Keratinocyte (primary cell): Measurements from ENCODE around the gene PGAP3. TPM values are rescaled to one million over a fixed set of nuclear protein-coding genes. Genes with fewer than 3 reads are reported as not detected.

Experiments
- DNase-seq: peaks from one replicate; pipeline ENCODE4 v3.0.0-alpha.2; 2011; ENCODE audit warnings: low read depth, missing footprints, low spot score
- FAIRE-seq: peaks from 2 replicates; lab custom pipeline; 2011; peaks lifted over from hg19 to GRCh38; lab: Jason Lieb, UNC
- H2AFZ ChIP-seq: 2 replicates; pipeline ENCODE4 v1.6.0; 2012; ENCODE audit warnings: low read length, control low read depth, inconsistent platforms; ENCODE audit not compliant: control insufficient read depth
- H3K27ac ChIP-seq: 2 replicates; pipeline ENCODE4 v1.5.1; 2011; ENCODE audit warnings: low read length; ENCODE audit not compliant: control insufficient read depth, insufficient read depth
- H3K27me3 ChIP-seq: 3 replicates; pipeline ENCODE4 v1.6.0; 2011; ENCODE audit warnings: low read length; ENCODE audit not compliant: control insufficient read depth, insufficient read depth; ENCODE audit errors: extremely low read depth
- H3K36me3 ChIP-seq, 2 experiments: 2 replicates in 1 of 2; 3 replicates in 1 of 2; pipeline ENCODE4 v1.5.1; 2011; ENCODE audit warnings: low read length in 2 of 2, mild to moderate bottlenecking in 1 of 2; ENCODE audit not compliant: control insufficient read depth in 2 of 2, insufficient read depth in 2 of 2; ENCODE audit errors: extremely low read depth in 1 of 2
- H3K4me1 ChIP-seq: 3 replicates; pipeline ENCODE4 v1.5.1; 2011; ENCODE audit warnings: low read length; ENCODE audit not compliant: control insufficient read depth, insufficient read depth; ENCODE audit errors: extremely low read depth
- H3K4me2 ChIP-seq: 3 replicates; pipeline ENCODE4 v1.6.0; 2011; ENCODE audit warnings: low read depth, low read length; ENCODE audit not compliant: control insufficient read depth, insufficient read depth; ENCODE audit errors: extremely low read depth
- H3K4me3 ChIP-seq, 3 experiments: fragments of 200-600 bp in 1 of 3; sonication (generic) in 1 of 3; 2 replicates in 2 of 3; 3 replicates in 1 of 3; pipeline ENCODE4 v1.5.1; 2011 to 2016; ENCODE audit warnings: low read length in 3 of 3, mild to moderate bottlenecking in 3 of 3, control low read depth in 2 of 3, inconsistent platforms in 1 of 3, low read depth in 1 of 3, mixed read lengths in 1 of 3, mixed run types in 1 of 3, moderate library complexity in 1 of 3; ENCODE audit not compliant: control insufficient read depth in 2 of 3, insufficient read depth in 2 of 3; ENCODE audit errors: extremely low read depth in 1 of 3
- H3K79me2 ChIP-seq: 2 replicates; pipeline ENCODE4 v1.6.0; 2012; ENCODE audit warnings: low read length; ENCODE audit not compliant: control insufficient read depth, insufficient read depth
- H3K9ac ChIP-seq: 3 replicates; pipeline ENCODE4 v1.6.0; 2011; ENCODE audit warnings: low read length; ENCODE audit not compliant: control insufficient read depth, insufficient read depth; ENCODE audit errors: extremely low read depth
- H3K9me1 ChIP-seq: 3 replicates; pipeline ENCODE4 v1.6.0; 2011; ENCODE audit warnings: low read length; ENCODE audit not compliant: control insufficient read depth, insufficient read depth; ENCODE audit errors: extremely low read depth
- H3K9me3 ChIP-seq: 2 replicates; pipeline ENCODE4 v1.5.1; 2012; ENCODE audit warnings: low read depth, low read length; ENCODE audit not compliant: control insufficient read depth
- H4K20me1 ChIP-seq: 3 replicates; pipeline ENCODE4 v1.6.0; 2011; ENCODE audit warnings: low read length; ENCODE audit not compliant: control insufficient read depth, insufficient read depth; ENCODE audit errors: extremely low read depth
- EZH2 ChIP-seq: IDR thresholded peaks from one replicate; pipeline ENCODE4 v1.6.1; 2012; ENCODE audit warnings: inconsistent platforms, mild to moderate bottlenecking, low read length, moderate library complexity
- dilution Hi-C: fragments of 300-500 bp; cut with MboI; formaldehyde crosslinking; loops from one replicate; pipeline ENCODE4 v1.7.0; 2020; ENCODE audit warnings: low sequenced_read_pairs; ENCODE audit not compliant: extremely low pct_ligation_motif_present
- polyA plus RNA-seq, 5 experiments: library from polyadenylated mRNA; depleted of rRNA in 3 of 5; stranded (reverse) in 3 of 5; stranded (forward) in 1 of 5; unstranded in 1 of 5; fragments of >200 nt; gene quantifications; 1 replicate in 1 of 5; 2 replicates in 3 of 5; 3 replicates in 1 of 5; pipeline versions ENCODE4 v1.2.1 to v1.2.3, GENCODE V29; 2011 to 2012; ENCODE audit warnings: missing spikeins in 2 of 5, low read depth in 1 of 5, low replicate concordance in 1 of 5
- TF ChIP-seq, protein P1 (sequence below), 3 experiments: IDR thresholded peaks in 1 of 3; conservative IDR thresholded peaks in 1 of 3; optimal IDR thresholded peaks in 1 of 3; 2 replicates in 2 of 3; 3 replicates in 1 of 3; pipeline versions ENCODE3 to v1.5.1; 2011; ENCODE audit warnings: low read length in 3 of 3, mild to moderate bottlenecking in 3 of 3, moderate library complexity in 2 of 3, control low read depth in 1 of 3, inconsistent platforms in 1 of 3; ENCODE audit not compliant: insufficient read depth in 2 of 3; ENCODE audit errors: extremely low read depth in 1 of 3

The PGAP3 gene
- polyA plus RNA-seq, 1 donor (not counting 4 experiments of a cell fraction or from before 2014, with no cell fraction given) = 5.6 TPM

DNA sequence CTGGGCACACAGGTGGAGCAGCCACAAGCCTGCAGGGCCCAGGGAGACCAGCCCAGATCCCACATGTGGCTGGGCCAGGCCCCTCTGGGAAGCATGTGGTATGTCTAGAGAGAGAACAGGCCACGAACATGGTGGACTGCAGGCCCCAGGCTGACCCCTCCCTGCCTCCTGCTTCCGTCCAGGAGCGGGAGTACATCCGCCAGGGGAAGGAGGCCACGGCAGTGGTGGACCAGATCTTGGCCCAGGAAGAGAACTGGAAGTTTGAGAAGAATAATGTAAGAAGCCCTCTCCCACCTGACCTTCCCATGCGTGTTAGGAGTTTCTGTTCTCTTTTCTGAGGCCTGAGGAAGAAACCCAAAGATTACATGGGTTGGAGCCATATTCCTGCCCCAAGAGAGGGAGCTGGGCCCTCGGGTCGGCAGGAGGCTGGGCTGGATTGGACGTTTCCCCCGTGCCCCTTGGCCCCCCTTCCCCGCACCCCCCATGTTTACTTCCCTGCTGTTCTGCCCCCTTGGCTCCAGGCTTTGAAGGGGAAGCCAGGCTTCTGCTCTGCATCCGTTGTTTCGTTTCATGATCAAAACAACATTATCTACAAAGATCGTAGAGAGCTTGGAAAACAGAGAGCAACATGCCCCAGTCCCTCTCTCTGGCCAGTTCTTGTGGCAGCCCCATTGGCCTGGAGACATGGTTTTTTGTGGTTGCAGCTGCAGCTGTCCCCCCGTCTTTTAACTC is 28.4 kb downstream of the PGAP3 start:
- H2AFZ ChIP-seq = no peak overlapping the region
- peaks cover 5% of the 10 kb centered on the region for H3K4me1 ChIP-seq
- no peak for TF ChIP-seq EZH2
- TF ChIP-seq, protein P1, sequence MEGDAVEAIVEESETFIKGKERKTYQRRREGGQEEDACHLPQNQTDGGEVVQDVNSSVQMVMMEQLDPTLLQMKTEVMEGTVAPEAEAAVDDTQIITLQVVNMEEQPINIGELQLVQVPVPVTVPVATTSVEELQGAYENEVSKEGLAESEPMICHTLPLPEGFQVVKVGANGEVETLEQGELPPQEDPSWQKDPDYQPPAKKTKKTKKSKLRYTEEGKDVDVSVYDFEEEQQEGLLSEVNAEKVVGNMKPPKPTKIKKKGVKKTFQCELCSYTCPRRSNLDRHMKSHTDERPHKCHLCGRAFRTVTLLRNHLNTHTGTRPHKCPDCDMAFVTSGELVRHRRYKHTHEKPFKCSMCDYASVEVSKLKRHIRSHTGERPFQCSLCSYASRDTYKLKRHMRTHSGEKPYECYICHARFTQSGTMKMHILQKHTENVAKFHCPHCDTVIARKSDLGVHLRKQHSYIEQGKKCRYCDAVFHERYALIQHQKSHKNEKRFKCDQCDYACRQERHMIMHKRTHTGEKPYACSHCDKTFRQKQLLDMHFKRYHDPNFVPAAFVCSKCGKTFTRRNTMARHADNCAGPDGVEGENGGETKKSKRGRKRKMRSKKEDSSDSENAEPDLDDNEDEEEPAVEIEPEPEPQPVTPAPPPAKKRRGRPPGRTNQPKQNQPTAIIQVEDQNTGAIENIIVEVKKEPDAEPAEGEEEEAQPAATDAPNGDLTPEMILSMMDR (optimal IDR thresholded peaks at IDR 0.05 in 1 of 3, IDR thresholded peaks at IDR 0.05 in 1 of 3, conservative IDR thresholded peaks at IDR 0.05 in 1 of 3; ENCODE audit: extremely low read depth in 1 of 3, insufficient read depth in 2 of 3, low read length in 3 of 3) = no peak
- dilution Hi-C loops = no loop called here
- no peaks in the 10 kb centered on the region for H3K9me3 ChIP-seq
- no peak for DNase-seq
- no peak for FAIRE-seq
- H3K9ac ChIP-seq = no peak overlapping the region
- no peaks in the 10 kb centered on the region for H3K9me1 ChIP-seq
- no peak overlapping the region for H3K4me3 ChIP-seq
- no peak overlapping the region for H3K27ac ChIP-seq
- H3K36me3 ChIP-seq = peaks cover 6 to 21% of the 10 kb centered on the region in 2 experiments
- no peaks in the 10 kb centered on the region for H4K20me1 ChIP-seq
- no peaks in the 10 kb centered on the region for H3K79me2 ChIP-seq
- H3K27me3 ChIP-seq = no peaks in the 10 kb centered on the region
- H3K4me2 ChIP-seq = no peak overlapping the region

DNA sequence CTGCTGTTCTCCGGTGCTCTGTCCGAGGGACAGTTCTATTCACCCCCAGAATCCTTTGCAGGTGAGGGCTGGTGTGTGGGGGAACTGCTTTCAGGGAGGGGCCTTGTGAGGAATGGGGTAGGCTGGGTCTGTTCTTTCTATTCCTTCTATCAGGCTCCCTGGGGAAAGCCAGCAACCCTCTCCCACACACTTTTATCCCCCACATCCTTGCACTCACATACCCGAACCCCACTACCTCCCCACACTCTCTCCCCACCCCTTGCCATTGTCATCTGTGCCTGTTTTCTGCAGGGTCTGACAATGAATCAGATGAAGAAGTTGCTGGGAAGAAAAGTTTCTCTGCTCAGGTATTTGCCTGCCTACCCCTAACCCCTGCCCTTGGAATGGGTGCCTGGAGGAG is 29.1 kb downstream of the PGAP3 start:
- FAIRE-seq (no peak), DNase-seq (no peak)
- Histone ChIP-seq H3K9ac (no peak overlapping the region), H3K27me3 (no peaks in the 10 kb centered on the region), H4K20me1 (peaks cover 3% of the 10 kb centered on the region), H2AFZ (no peak overlapping the region), H3K4me1 (peaks cover 2% of the 10 kb centered on the region), H3K36me3 (peaks cover 6 to 19% of the 10 kb centered on the region in 2 experiments), H3K4me3 (no peak overlapping the region), H3K27ac (no peak overlapping the region), H3K4me2 (no peak overlapping the region), H3K9me3 (no peaks in the 10 kb centered on the region), H3K9me1 (no peaks in the 10 kb centered on the region), H3K79me2 (no peaks in the 10 kb centered on the region)
- dilution Hi-C loops = no loop called here
- no peak for TF ChIP-seq EZH2
- TF ChIP-seq, protein P1 (optimal IDR thresholded peaks at IDR 0.05 in 1 of 3, IDR thresholded peaks at IDR 0.05 in 1 of 3, conservative IDR thresholded peaks at IDR 0.05 in 1 of 3; ENCODE audit: extremely low read depth in 1 of 3, insufficient read depth in 2 of 3, low read length in 3 of 3) = no peak
